ENCODE measurements around the gene MADCAM1. TPM values are rescaled to one million over a fixed set of nuclear protein-coding genes. Genes with fewer than 3 reads are reported as not detected.

MADCAM1 gene
- polyA plus RNA-seq, 5 donors: 4.0 to 14.7 (median 6.2) TPM

GRCh38 chr19:547836-548720, 51.8 kb downstream of the MADCAM1 start:
- no peak for DNase-seq

DNA sequence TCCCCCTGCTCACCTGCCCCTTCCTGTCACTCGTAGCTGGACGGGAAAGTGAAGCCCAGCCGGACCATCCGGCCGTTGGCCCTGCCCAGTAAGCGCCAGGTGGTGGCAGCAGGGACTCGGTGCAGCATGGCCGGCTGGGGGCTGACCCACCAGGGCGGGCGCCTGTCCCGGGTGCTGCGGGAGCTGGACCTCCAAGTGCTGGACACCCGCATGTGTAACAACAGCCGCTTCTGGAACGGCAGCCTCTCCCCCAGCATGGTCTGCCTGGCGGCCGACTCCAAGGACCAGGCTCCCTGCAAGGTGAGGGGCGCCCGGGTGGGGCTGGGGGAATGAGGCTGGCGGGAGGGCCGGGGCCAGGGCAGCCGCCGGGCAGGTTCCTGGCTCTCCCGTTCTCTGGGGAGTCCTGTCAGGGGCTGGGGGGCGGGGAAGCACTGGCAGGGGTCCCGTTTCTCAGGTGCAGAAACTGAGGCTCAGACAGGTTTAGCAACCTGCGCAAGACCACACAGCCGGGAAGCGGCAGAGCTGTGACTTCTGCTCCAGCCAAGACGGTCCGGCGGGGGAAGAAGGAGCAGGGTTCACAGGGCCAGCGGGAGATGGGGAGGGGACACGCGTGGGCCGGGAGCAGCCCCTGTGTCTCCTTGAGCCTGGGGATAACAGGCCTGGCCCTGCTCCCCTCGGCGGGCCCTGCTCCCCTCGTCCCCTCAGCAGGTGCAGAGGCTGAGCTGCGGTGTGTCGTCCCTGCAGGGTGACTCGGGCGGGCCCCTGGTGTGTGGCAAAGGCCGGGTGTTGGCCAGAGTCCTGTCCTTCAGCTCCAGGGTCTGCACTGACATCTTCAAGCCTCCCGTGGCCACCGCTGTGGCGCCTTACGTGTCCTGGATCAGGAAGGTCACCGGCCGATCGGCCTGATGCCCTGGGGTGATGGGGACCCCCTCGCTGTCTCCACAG, 52.9 kb downstream of the MADCAM1 start:
- DNase-seq: no peak

DNA sequence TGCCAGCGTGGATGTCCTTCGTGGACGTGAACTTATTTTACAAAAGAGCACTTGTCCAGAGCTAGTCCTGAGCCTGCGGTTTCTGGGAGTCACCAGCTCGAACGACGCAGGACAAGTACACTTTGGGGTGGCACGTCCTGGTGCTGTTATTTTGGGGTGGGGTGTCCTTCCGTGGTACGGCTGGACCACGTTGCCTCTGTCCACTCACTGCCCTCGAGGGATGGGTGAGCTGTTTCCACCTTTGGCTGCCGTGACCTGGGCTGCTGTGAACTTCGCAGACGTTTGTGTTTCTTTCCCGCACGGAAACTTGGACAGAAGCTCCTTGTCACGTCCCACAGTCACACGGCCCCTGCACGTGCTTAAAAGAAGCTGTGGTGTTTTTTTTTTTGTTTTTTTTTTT, 58.5 kb downstream of the MADCAM1 start:
- no peak for DNase-seq

Other genes with a start within 250 kb of the MADCAM1 start
- 1 to 10 TPM; 3.9 to 7.3 (median 5.2) TPM for gene PLPP2, start 205.1 kb upstream of the MADCAM1 start, polyA plus RNA-seq (ENCODE audit: insufficient read depth in 1 of 5, insufficient read length in 5 of 5, low replicate concordance in 1 of 5)
- gene MIER2, start 151.7 kb upstream of the MADCAM1 start, polyA plus RNA-seq (ENCODE audit: insufficient read depth in 1 of 5, insufficient read length in 5 of 5, low replicate concordance in 1 of 5): 10 to 100 TPM; 18.9 to 35.9 (median 26.1) TPM
- under 1 TPM; 0.33 to 0.86 (median 0.54) TPM for gene C2CD4C, start 87.3 kb upstream of the MADCAM1 start, polyA plus RNA-seq (ENCODE audit: insufficient read depth in 1 of 5, insufficient read length in 5 of 5, low replicate concordance in 1 of 5)
- gene SHC2, start 35.5 kb upstream of the MADCAM1 start, polyA plus RNA-seq (ENCODE audit: insufficient read depth in 1 of 5, insufficient read length in 5 of 5, low replicate concordance in 1 of 5): 10 to 100 TPM; 13.3 to 30.9 (median 21.0) TPM
- 10 to 100 TPM in 1 of 5 donors, 1 to 10 TPM in 4; 4.0 to 15.5 (median 6.6) TPM for gene TPGS1, start 11.0 kb downstream of the MADCAM1 start, polyA plus RNA-seq (ENCODE audit: insufficient read depth in 1 of 5, insufficient read length in 5 of 5, low replicate concordance in 1 of 5)
- 10 to 100 TPM; 43.5 to 68.9 (median 50.8) TPM for gene CDC34, start 35.3 kb downstream of the MADCAM1 start, polyA plus RNA-seq (ENCODE audit: insufficient read depth in 1 of 5, insufficient read length in 5 of 5, low replicate concordance in 1 of 5)
- 1 to 10 TPM in 1 of 5 donors, under 1 TPM in 4; 0.32 to 1.1 (median 0.76) TPM for gene GZMM, start 47.6 kb downstream of the MADCAM1 start, polyA plus RNA-seq (ENCODE audit: insufficient read depth in 1 of 5, insufficient read length in 5 of 5, low replicate concordance in 1 of 5)
- gene BSG, start 76.1 kb downstream of the MADCAM1 start, polyA plus RNA-seq (ENCODE audit: insufficient read depth in 1 of 5, insufficient read length in 5 of 5, low replicate concordance in 1 of 5): 100 to 1,000 TPM; 219 to 458 (median 275) TPM
- under 1 TPM; 0.05 to 0.15 (median 0.13) TPM for gene HCN2, start 93.4 kb downstream of the MADCAM1 start, polyA plus RNA-seq (ENCODE audit: insufficient read depth in 1 of 5, insufficient read length in 5 of 5, low replicate concordance in 1 of 5)
- gene POLRMT, start 137.1 kb downstream of the MADCAM1 start, polyA plus RNA-seq (ENCODE audit: insufficient read depth in 1 of 5, insufficient read length in 5 of 5, low replicate concordance in 1 of 5): 10 to 100 TPM; 28.9 to 46.0 (median 43.0) TPM
- gene FGF22, start 143.4 kb downstream of the MADCAM1 start, polyA plus RNA-seq (ENCODE audit: insufficient read depth in 1 of 5, insufficient read length in 5 of 5, low replicate concordance in 1 of 5): under 1 TPM; 0.19 to 0.57 (median 0.22) TPM
- 10 to 100 TPM; 13.8 to 33.6 (median 19.8) TPM for gene RNF126, start 166.7 kb downstream of the MADCAM1 start, polyA plus RNA-seq (ENCODE audit: insufficient read depth in 1 of 5, insufficient read length in 5 of 5, low replicate concordance in 1 of 5)
- gene FSTL3, start 179.9 kb downstream of the MADCAM1 start, polyA plus RNA-seq (ENCODE audit: insufficient read depth in 1 of 5, insufficient read length in 5 of 5, low replicate concordance in 1 of 5): 10 to 100 TPM in 3 of 5 donors, 1 to 10 TPM in 2; 7.0 to 17.2 (median 12.9) TPM
- under 1 TPM in 4 of 5 donors, not detected in 1; 0.14 to 0.64 (median 0.39) TPM for gene PRSS57, start 199.0 kb downstream of the MADCAM1 start, polyA plus RNA-seq (ENCODE audit: insufficient read depth in 1 of 5, insufficient read length in 5 of 5, low replicate concordance in 1 of 5)
- 10 to 100 TPM; 32.5 to 62.8 (median 43.2) TPM for gene PALM, start 212.4 kb downstream of the MADCAM1 start, polyA plus RNA-seq (ENCODE audit: insufficient read depth in 1 of 5, insufficient read length in 5 of 5, low replicate concordance in 1 of 5)

Data from right lung (tissue), 5 donors.